ENCODE measurements around the gene NDUFV2. TPM values are rescaled to one million over a fixed set of nuclear protein-coding genes. Genes with fewer than 3 reads are reported as not detected.

NDUFV2 gene
- total RNA-seq, 1 donor, result 355 TPM

GRCh38 chr18:9175115-9175514 lies 72.6 kb downstream of the NDUFV2 start:
- H3K4me3 ChIP-seq (ENCODE audit: low read length), result no peak overlapping the region
- H3K9me3 ChIP-seq (ENCODE audit: low read depth, low read length), result no peaks in the 10 kb centered on the region
- peaks cover 49% of the 10 kb centered on the region for H3K4me1 ChIP-seq (ENCODE audit: insufficient read depth, low read length)
- no peaks in the 10 kb centered on the region for H3K27me3 ChIP-seq (ENCODE audit: insufficient read depth, low read length)

- H3K4me3 ChIP-seq (ENCODE audit: low read length), result no peak overlapping the region
- no peaks in the 10 kb centered on the region for H3K9me3 ChIP-seq (ENCODE audit: low read depth, low read length)
- H3K27me3 ChIP-seq (ENCODE audit: insufficient read depth, low read length), result no peaks in the 10 kb centered on the region
- H3K4me1 ChIP-seq (ENCODE audit: insufficient read depth, low read length), result peaks cover 43% of the 10 kb centered on the region
Observed at GRCh38 chr18:9177031-9177430, 74.5 kb downstream of the NDUFV2 start.

GRCh38 chr18:9177466-9177865 lies 75.0 kb downstream of the NDUFV2 start:
- no peaks in the 10 kb centered on the region for H3K9me3 ChIP-seq (ENCODE audit: low read depth, low read length)
- no peak overlapping the region for H3K4me3 ChIP-seq (ENCODE audit: low read length)
- peaks cover 39% of the 10 kb centered on the region for H3K4me1 ChIP-seq (ENCODE audit: insufficient read depth, low read length)
- no peaks in the 10 kb centered on the region for H3K27me3 ChIP-seq (ENCODE audit: insufficient read depth, low read length)

- Histone ChIP-seq H3K4me3 (ENCODE audit: low read length) (no peak overlapping the region), H3K4me1 (ENCODE audit: insufficient read depth, low read length) (peaks cover 29% of the 10 kb centered on the region)
Observed at GRCh38 chr18:9178557-9178956, 76.1 kb downstream of the NDUFV2 start.

GRCh38 chr18:9181275-9181674 lies 78.8 kb downstream of the NDUFV2 start:
- Histone ChIP-seq H3K4me3 (ENCODE audit: low read length) (no peak overlapping the region), H3K9me3 (ENCODE audit: low read depth, low read length) (no peaks in the 10 kb centered on the region), H3K4me1 (ENCODE audit: insufficient read depth, low read length) (peaks cover 25% of the 10 kb centered on the region), H3K27me3 (ENCODE audit: insufficient read depth, low read length) (no peaks in the 10 kb centered on the region)

More at GRCh38 chr18:9178557-9178956, 76.1 kb downstream of the NDUFV2 start:
- Histone ChIP-seq H3K9me3 (ENCODE audit: low read depth, low read length) (no peaks in the 10 kb centered on the region), H3K27me3 (ENCODE audit: insufficient read depth, low read length) (no peaks in the 10 kb centered on the region)

GRCh38 chr18:9182852-9183399 lies 80.4 kb downstream of the NDUFV2 start:
- H3K9me3 ChIP-seq (ENCODE audit: low read depth, low read length), result no peaks in the 10 kb centered on the region
- H3K4me1 ChIP-seq (ENCODE audit: insufficient read depth, low read length), result peaks cover 18% of the 10 kb centered on the region
- H3K4me3 ChIP-seq (ENCODE audit: low read length), result no peak overlapping the region
- H3K27me3 ChIP-seq (ENCODE audit: insufficient read depth, low read length), result no peaks in the 10 kb centered on the region

Other genes with a start within 250 kb of the NDUFV2 start
- 287 TPM for gene ANKRD12, start 34.1 kb downstream of the NDUFV2 start, total RNA-seq
- 9.2 TPM for gene TWSG1, start 232.1 kb downstream of the NDUFV2 start, total RNA-seq

Data from mononuclear cell (primary cell).